ENCODE data around the gene TAF1C. TPM values are rescaled to one million over a fixed set of nuclear protein-coding genes. Genes with fewer than 3 reads are reported as not detected.

The TAF1C gene
- total and polyA plus RNA-seq, 2 donors from 2014 or later, result 24.7 to 64.7 TPM

DNA sequence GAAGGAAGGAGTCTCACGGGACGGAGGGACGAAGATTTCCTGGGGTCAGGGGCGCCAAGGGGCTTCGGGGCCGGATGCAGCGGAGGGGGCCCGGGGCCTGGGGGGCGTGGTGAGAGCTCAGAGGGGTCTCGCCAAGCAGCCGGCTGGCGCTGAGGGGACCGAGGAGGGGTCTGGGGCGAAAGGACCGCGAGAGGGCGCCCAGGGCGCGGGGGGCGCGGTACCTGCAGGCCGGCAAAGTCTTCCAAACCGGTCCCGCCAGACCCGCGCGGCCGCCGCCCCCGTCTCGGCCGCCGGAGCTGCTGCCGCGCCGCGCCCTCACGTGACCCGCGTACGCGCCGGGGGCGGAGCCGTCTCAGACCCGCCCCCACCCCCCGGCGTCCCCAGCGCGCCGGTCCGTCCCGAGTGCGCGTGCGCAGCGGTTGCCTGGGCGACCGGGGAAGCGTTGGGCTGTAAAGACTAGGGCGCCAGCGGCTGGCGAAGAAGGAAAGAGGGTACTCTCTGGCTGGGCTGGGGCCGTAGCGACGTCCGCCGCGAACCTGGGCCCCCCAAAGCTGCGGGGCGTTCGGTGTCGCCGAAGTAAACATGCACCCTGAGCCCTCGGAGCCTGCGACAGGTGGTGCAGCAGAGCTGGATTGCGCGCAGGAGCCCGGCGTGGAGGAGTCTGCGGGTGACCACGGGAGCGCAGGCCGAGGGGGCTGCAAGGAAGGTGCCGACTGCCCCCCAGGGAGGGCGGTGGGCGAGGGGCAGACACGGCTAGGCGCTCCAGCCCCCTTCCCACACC is 41.8 kb downstream of the TAF1C start, which contains the start of the genes DNAAF1 and HSDL1:
DNAAF1 (plus strand) TSS at position 450 of the 781 bp plus-strand sequence; CDS start at position 583, 133 bp downstream.
HSDL1 (minus strand) TSS at position 319 of the 781 bp plus-strand sequence. CDS start 13,856 bp downstream, outside the sequence.
- DNase-seq, result peak; percentile 94 to 97 (median 96)

GRCh38 chr16:84144209-84144858 is 42.5 kb downstream of the TAF1C start:
- H3K9ac ChIP-seq (ENCODE audit: low read length in 3 of 3), result peak overlapping the region; percentile 45 to 70 (median 60)
- H3K27me3 ChIP-seq (ENCODE audit: control insufficient read depth, insufficient read depth, low read length), result no peaks in the 10 kb centered on the region
- TF ChIP-seq CTCF (IDR thresholded peaks at IDR 0.05; ENCODE audit: borderline replicate concordance, extremely low read depth, insufficient read depth), result no peak
- peaks cover 0 to 6% (median 0%) of the 10 kb centered on the region in 3 donors for H3K4me1 ChIP-seq (ENCODE audit: control insufficient read depth in 2 of 3, insufficient read depth in 2 of 3, low read depth in 1 of 3, low read length in 3 of 3)
- FAIRE-seq (no peak), DNase-seq (peak in 4 of 5 donors; percentile 55 to 81 (median 66))
- H3K4me3 ChIP-seq (ENCODE audit: low read length in 3 of 3), result peak overlapping the region; percentile 77 to 82 (median 82)
- H3K36me3 ChIP-seq (ENCODE audit: control insufficient read depth in 2 of 3, insufficient read depth in 3 of 3, low read length in 3 of 3), result no peaks in the 10 kb centered on the region
- peak overlapping the region; percentile 11 to 53 for H3K27ac ChIP-seq (ENCODE audit: low read depth in 2 of 2, low read length in 2 of 2)
- no peaks in the 10 kb centered on the region for H3K9me3 ChIP-seq (ENCODE audit: control insufficient read depth in 2 of 3, insufficient read depth in 1 of 3, low read length in 3 of 3)
- intact Hi-C loops (cut with DNase I), result no loop called here

More for the DNA sequence above, 41.8 kb downstream of the TAF1C start, which contains the start of the genes DNAAF1 and HSDL1:
- Histone ChIP-seq H3K4me3 (ENCODE audit: low read length in 3 of 3) (peak within 1 kb of the TSS; percentile 77 to 82 (median 82)), H3K27ac (ENCODE audit: low read depth in 2 of 2, low read length in 2 of 2) (peak within 1 kb of the TSS; percentile 11 to 53), H3K9me3 (ENCODE audit: control insufficient read depth in 2 of 3, insufficient read depth in 1 of 3, low read length in 3 of 3) (no peaks in the 10 kb centered on the region), H3K27me3 (ENCODE audit: control insufficient read depth, insufficient read depth, low read length) (no peaks in the 10 kb centered on the region), H3K4me1 (ENCODE audit: control insufficient read depth in 2 of 3, insufficient read depth in 2 of 3, low read depth in 1 of 3, low read length in 3 of 3) (peaks cover 0 to 6% (median 0%) of the 10 kb centered on the region in 3 donors), H3K36me3 (ENCODE audit: control insufficient read depth in 2 of 3, insufficient read depth in 3 of 3, low read length in 3 of 3) (no peaks in the 10 kb centered on the region), H3K9ac (ENCODE audit: low read length in 3 of 3) (peak within 1 kb of the TSS; percentile 45 to 70 (median 60))
- intact Hi-C loops (cut with DNase I), result no loop called here
- peak; percentile 8 for TF ChIP-seq CTCF (IDR thresholded peaks at IDR 0.05; ENCODE audit: borderline replicate concordance, extremely low read depth, insufficient read depth)
- FAIRE-seq, result no peak

GRCh38 chr16:84143784-84144199 is 43.1 kb downstream of the TAF1C start:
- no peak for TF ChIP-seq CTCF (IDR thresholded peaks at IDR 0.05; ENCODE audit: borderline replicate concordance, extremely low read depth, insufficient read depth)
- H3K27me3 ChIP-seq (ENCODE audit: control insufficient read depth, insufficient read depth, low read length), result no peaks in the 10 kb centered on the region
- peaks cover 3 to 11% (median 3%) of the 10 kb centered on the region in 3 donors for H3K4me1 ChIP-seq (ENCODE audit: control insufficient read depth in 2 of 3, insufficient read depth in 2 of 3, low read depth in 1 of 3, low read length in 3 of 3)
- intact Hi-C loops (cut with DNase I), result no loop called here
- no peak overlapping the region for H3K27ac ChIP-seq (ENCODE audit: low read depth in 2 of 2, low read length in 2 of 2)
- no peaks in the 10 kb centered on the region for H3K36me3 ChIP-seq (ENCODE audit: control insufficient read depth in 2 of 3, insufficient read depth in 3 of 3, low read length in 3 of 3)
- DNase-seq (peak in 2 of 5 donors; percentile 19 to 63), FAIRE-seq (no peak)
- peak overlapping the region in 1 of 3 donors; percentile 70 for H3K9ac ChIP-seq (ENCODE audit: low read length in 3 of 3)
- peak overlapping the region; percentile 77 to 82 (median 82) for H3K4me3 ChIP-seq (ENCODE audit: low read length in 3 of 3)
- no peaks in the 10 kb centered on the region for H3K9me3 ChIP-seq (ENCODE audit: control insufficient read depth in 2 of 3, insufficient read depth in 1 of 3, low read length in 3 of 3)
